Effector CD8-positive, alpha-beta T cell (primary cell): ENCODE data around the gene IMPA2.
"Not testable (repeated sequence)": the region's sequence is repeated elsewhere in the genome, so short reads cannot be mapped to it uniquely, and the experiment has no call there.

Experiments
- DNase-seq: peaks from one replicate; lab custom pipeline; 2025; lab: John Stamatoyannopoulos, UW

IMPA2 gene

DNA sequence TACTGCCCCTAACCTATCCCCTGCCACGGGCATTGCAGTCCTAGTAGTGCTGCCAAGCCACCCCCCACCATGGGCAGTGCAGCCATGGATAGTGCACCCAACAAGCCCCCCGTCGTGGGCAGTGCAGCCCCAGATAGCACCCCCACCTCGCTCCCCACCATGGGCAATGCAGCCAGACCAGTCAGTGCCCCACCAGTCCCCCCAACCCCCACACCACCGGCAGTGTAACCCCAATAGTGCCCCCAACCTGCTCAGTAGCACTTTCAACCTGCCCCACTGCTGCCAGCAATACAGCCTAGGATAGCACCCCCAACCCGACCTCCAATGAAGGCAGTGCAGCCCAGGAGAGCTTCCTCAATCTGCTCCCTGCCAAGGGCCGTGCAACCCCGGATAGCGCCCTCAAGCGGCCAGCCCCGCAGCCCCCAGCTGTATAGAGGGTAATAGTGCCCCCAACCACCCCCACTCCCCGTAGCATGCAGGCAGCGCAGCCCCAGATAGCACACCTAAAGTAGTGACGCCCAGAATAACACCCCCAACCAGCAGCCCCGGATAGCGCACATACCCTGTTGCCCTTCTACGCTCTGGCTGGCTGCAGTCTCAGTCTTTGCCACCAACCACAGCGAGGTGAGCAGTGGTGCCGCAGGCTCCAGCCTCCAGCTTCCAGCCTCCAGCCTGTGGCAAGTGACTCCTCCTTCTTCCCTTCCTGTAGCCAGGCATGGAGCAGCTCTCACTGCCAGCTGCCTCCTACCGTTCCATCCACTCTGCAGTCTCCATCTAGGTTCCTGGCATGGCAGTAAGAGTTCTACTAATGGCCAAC, 66.9 kb downstream of the IMPA2 start:
- DNase-seq: no peak

DNA sequence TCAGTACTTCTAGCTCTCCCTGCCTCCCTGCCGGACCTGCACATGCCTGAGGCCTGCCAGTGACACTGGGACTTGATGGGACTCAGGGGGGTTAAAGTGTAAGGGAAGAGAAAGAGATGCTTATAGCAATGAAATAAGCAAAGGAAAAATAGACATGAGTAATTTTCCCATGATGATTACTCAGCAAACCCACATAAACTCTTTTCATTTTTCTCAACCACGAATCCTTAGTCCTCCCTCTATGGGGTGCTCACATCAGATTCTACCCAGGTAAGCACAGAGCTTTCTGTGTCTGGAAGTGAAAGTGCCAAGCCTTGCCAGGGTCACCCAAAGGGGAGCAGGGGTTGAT, 67.5 kb downstream of the IMPA2 start:
- DNase-seq: no peak

DNA sequence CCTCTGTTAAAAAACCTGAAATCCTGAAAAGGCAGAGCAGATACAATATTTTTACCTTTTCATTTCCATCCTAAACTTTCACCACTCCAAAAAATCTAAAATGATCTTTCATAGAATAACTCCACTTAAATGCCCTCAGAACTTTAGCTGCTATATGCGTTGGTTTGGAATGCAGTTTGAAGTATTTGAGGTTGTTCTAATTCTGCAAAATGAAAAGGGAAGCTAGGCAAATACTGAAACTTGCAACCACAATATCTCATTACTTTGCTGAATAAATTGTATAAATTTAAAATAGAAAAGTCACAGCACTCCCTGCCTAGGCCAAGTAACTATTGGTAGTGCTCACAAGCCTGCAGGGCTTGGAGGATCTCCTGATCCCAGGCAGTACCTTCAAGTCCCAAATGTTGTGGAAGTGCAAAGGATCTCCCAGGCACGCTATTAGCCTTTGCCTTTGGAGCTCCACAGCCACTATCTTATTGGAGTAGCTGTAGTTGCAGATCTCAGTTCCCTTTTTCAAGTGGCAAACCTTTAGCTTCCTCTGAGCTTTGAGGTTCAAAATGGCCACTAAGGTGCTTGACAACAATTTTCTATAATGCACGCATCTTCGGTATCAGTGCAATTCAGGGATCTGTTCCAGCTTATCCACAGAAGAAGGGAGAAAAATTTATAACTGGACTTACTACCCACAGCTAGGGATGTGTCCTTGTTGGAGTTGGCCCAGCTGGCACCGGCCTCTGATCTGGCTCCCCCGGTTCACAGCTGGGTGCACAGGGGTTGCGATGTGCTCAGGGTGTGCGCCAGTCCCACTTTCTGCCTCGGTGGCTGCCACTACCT, 68.9 kb downstream of the IMPA2 start:
- no peak for DNase-seq

DNA sequence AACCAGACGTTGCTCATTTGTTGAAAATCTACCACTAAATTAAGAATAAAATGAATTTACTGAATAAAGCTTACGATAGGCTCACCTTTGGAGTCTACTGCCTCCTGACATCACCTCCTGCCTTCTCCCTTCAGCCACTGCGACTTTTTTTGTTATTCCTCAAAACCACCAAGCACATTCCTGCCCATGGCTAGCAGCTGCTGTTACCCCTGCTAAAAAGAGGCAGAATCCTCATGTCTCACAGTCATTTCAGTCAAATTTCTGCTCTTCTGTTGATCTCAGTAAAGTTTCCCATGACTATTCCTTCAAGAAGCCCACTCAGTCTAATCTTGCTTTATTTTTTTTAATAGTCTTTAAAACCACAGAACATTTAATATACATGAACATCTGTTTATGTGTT, 71.6 kb downstream of the IMPA2 start:
- DNase-seq: no peak

DNA sequence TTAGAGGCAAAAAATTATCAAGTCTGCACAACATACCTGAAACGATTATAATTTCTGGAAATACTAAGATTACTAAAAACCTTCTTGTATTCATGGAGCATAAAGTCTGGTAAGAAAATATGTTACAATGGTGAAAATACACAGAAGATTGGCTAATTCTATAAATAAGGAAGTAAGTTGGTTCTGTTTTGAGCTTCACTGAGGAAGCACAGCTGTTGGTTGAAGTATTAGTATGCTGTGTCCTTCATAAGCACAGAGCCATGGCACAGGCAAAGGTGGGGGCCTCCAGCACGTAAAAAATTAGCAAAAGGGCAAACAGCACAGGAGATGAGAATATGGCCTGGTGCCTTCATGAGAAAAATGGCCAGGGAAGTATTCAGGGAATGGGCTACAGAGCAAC, 72.0 kb downstream of the IMPA2 start:
- DNase-seq: no peak

DNA sequence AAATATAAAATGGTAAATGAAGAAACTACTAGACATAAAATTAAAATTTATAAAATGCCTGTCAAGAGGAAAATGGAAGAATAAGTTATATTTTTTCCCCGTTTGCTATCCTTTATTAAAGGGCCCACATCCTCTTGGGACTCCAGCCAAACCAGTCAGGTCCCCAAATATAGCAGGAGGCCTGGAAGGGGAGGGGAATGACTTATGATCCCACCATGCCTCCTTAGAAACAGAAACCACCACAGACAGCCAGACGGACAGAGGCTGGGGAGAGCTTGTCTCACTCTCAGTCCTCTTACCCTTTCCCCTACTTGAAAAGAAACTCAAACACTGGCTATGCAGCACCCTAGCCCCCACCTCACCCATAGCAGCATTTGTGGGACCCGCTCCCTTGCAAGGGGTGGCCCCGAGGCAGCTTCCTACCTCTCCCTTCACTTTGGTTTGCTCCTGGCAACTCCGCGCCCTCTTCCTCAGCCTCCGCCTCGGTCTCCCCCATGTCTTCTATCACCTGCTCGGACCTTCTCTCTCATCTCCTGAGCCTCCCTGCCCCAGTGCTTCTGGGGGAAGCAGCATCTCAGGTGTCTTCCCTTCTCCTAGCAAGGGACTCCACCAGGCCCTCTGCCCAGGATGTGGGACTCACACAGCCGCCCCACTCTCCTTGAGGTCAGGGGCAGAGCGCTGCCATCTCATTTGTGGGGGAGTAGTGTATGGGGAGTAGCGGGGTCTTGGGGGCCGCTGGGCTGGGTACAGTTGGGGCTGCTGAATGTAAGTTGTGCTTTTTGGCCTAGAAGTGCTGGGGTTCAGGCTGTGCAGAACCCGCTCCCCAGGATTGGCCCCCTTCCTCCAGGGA, 75.0 kb downstream of the IMPA2 start:
- DNase-seq: no peak

DNA sequence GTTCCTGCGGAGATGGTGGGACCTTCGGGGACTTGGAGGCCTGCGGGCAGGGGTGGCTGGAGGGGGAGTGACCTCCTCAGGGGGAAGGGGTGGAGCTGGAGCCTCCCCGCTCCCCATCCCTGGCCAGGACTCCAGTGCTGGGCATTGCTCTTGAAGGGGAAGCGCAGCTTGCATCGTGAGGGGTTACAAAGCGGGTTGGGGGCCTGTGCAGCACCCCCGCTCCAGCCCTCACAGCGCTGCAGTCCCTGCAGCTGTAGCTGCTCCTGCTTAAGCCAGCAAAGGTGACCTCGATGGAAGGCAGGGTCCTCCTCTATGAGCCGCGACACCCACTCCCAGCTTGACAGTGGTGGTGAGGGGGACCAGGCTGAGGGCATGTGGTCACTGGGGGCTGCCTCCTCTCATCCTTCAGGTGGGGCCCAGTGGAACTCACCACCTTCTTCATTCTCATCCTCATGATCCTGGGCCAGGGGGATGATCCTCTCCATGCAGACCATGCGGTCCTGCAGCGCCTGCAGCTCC, 75.6 kb downstream of the IMPA2 start:
- DNase-seq: no peak

DNA sequence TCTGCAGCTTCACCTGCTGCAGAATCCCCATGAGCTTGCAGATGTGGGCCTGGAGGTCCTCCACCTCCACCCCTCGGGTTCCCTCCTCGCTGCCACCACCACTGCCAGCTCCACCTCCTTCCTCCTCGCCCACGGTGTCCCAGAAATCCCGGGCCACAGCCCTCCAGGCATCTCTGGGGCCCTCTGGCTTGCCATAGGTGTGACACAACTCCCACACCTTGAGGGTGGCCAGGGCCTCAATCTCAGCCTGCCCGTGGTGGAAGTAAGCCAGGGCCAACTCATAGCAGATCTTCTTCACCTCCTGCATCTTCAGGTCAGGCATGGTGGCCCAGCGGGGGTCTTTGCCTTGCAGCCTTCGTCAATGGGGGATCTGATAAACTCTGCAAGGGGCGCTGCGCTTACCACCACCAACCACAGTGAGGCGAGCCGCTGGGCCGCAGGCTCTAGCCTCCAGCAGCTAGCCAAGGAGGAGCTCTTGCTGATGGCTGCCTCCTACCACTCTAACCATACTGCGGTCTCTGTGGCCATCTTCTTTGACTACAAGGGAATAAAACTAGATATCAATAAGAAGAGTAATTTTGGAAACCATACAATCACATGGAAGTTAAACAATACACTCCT, 76.2 kb downstream of the IMPA2 start:
- no peak for DNase-seq

DNA sequence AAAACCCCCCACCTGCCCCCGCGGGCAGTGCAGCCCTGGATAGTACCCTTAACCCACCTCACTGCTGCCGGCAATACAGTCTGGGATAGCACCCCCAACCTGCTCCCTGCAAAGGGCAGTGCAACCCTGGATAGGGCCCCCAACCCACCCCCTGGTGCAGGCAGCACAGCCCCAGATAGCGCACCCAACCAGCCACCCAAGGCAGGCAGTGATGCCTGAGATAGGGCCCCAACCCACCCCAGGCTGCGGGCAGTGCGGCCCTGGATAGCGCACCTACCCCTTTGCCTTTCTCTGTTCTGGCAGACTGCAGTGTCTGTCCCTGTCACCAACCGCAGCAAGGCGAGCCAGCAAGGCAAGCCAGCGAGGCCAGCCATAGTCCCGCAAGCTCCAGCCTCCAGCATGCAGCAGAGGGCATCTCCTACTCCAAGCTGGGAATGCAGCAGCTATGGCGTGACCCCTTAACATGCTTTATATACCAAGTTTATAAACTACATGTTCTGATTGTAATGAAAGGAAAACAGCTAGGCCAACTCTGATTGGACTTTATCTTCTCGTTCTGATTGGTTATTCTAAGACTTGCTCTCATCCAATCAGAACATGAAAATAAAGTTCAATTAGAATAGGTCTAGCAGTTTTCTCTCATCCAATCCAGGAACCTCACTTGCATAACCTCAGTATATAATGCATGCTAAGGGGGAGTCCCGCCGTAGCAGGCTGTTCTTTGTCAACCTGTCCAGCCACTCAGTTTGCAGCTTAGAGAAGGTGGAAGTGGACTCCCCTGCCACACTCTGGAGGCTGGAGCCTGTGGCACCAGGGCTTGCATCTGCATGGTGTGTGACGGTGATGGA, 78.3 kb downstream of the IMPA2 start:
- no peak for DNase-seq

DNA sequence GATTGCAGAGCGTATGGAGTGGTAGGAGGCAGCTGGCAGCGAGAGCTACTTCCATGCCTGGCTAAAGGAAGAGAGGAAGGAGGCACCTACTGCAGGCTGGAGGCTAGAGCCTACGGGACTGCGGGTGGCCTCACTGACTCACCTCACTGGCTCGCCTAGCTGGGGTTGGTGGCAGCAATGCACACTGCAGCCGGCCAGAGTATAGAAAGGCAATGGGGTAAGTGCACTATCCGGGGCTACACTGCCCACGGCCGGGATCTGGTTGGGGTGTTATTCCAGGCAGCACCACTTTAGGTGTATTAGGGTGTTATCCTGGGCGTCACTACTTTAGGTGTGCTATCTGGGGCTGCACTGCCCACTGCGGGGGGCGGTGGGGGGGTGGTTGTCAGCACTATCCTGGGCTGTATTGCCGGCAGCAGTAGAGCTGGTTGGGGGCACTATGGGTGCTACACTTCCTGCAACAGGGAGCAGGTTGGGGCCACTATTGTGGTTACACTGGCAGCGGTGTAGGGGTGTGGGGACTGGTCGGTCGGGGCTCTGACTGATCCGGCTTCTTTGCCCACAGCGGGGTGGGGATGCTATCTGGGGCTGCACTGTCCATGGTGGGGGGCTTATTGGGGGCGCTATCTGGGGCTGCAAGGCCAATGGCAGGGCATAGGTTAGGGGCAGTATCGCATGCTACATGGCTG, 79.0 kb downstream of the IMPA2 start:
- no peak for DNase-seq

DNA sequence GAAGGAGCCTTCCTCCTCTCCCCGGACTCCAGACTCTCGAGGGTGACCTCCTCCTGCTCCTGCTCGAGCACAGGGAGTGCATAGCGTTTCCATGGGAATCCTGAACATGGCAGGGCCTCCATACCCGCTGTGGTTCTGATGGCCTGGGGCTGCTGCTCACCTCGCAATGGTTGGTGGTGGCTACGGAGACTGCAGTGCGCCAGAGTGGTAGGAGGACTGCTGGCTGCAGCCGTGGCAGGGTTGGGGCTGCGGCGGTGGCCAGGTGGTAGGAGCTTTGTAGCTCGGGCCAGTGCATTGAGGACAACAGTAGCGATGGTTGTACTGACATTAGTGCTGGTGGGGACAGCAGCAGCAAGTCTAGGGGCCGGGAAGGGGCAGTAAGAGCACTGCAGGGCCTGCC, 80.4 kb downstream of the IMPA2 start:
- DNase-seq: no peak

DNA sequence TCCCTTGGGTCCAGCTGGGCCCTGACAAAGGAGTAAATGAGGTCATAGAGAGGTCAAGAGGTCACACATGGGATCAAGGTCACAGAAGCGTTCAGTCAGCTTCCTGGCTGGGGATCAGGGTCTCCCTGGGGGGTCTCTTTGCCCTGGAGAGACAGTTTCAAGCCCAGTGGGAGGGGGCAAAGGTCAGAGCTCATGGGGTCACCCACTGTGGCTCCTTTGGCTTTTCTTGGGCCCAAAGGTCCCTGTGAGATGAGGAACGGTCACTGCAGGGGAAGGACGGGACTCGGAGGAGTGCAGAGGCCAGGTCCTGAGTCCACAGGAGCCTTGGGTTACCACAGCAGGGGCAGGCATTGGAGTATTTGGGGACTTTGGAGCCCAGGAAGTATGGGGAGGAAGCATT, 81.7 kb downstream of the IMPA2 start:
- DNase-seq: no peak

DNA sequence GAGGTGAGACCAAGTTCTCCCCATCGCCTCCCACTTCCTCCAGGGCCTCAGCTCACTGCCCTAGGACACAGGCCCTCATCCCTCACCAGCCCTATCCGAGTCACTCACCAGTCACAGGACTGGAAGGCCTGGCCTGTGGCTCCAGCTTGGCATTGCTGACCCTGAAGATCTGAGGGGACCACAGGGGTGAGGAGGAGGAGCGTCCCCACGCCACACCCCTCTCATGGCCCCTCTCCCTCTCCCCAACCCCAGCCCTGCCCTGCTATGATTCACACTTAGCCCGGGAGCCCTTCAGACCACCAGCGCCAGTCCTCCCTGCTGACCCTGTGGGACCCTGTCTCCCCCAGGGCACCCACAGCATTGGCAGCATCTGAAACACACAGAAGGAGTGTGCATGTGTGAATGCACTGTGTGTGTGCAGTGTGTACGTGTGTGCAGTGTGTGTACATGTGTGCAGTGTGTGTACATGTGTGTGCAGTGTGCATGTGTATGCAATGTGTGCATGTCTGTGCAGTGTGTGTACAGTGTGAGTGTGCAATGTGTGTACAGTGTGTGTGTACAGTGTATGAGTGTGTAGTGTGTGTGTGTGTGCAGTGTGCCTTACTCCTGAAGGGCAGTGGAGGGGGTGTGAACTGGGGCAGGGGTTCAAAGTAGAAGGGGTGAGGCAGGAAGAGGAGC, 82.9 kb downstream of the IMPA2 start:
- no peak for DNase-seq

DNA sequence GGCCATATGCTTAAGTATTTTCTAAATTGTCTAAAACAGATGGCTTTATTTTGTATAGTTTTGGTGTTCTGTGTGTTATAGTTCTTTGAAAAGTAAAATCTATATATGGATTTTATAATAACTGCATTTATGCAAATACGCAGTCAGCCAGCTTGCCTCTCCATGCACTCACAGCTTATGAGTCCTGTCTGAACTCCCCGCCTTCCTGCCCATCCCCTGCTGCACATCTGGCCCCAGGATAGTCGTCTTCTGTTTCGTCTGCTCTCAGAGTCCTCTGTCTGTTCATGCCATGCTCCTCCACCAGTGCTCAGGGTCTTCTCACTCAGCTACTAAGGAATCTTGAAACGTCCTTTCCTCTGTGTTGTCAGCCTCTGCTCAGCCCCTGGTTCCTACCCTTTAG, 84.1 kb downstream of the IMPA2 start:
- DNase-seq: no peak

DNA sequence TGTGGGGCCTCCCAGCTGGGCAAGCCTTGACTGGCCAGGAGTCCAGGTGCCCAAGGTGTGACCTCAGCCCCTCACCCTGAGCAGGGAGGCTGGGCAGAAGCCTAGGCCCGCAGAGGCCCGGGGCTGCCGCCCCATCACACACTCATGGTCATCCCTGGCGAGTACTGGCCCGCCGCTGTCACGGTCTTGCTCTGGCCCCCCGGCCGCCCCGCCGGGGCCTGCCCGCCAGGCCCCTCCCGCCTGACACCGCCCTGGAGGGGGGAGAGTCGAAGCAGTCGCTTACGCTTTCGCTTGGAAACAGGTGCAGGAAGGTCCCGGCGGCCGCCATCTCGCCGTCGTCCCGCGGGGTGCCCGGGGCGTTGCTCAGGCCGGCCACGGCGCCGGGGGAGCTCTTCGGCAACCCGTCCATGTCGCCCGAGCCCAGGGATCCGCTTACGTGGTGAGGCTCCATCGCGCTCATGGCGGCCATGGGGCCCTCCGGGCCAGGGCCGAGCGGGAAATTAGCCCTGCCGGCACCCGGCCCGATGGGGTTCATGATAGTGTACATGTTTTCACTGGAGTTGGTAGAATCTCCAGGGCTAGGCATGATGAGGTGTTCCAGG, 85.7 kb downstream of the IMPA2 start:
- no peak for DNase-seq

DNA sequence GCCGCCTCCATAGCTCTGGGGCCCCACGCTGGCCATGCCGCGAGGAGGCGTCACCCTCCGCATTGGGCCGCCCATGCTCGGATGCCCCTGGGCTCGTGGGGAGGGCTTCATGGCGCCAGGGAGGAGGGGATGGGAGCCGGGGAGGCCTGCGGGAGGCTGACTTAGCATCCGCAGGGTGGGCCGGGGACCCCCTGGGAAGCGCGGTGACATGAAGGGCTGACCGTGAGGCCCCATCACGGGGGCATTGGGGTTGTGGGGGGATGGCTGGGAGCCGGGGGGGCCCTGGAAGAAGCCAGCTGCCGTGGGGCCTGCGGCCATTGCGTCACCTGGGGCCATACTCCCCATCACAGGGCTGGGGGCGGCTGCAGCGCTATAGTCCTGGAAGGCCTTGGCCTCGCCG, 86.4 kb downstream of the IMPA2 start:
- DNase-seq: no peak

DNA sequence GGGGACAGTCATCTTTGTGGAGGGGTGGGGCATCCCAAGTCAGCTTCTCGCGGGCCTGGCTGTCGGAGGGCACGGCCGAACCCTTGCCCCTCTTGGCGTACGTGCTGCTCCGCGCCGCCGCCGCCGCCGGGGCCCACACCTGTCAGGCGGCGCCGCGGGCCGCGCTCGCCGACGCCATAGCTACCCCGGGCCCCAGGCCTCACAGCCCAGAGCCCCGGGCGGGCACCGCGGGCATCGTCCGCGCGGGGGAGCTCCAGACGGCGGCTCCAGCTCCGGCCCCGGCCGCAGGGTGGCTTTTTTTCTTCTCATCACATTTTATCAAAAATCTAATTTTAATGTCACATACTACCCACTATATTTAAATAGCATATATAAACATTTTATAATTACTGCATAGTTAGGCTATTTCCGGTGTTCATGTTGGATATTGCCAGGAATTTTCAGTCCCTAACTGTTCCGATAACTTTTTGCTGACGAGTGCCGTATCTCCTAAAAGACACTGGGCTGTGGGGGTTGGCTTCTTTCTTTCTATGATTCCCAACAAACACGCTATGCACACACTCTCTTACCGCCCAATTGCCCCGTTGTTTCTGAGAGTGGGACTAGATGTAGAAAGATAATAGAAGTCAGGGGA, 87.1 kb downstream of the IMPA2 start:
- DNase-seq: not testable (repeated sequence)

DNA sequence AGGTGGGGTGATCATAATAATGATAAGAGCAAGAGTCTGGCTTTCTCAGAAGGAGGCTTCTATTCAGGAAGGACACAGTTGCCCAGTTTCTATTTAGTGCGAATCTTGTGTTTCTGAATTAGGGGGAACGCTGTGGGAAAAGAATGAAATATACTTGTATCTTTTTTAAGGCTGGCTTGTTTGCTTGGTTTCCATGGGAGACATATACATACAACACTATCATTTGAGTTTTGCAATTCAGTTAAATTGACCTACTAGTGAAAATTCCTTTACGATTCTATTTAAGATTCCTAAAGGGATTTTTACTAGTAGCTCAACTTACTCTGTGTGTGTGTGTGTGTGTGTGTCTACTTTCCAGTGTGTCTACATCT, 87.6 kb downstream of the IMPA2 start:
- DNase-seq: no peak

DNA sequence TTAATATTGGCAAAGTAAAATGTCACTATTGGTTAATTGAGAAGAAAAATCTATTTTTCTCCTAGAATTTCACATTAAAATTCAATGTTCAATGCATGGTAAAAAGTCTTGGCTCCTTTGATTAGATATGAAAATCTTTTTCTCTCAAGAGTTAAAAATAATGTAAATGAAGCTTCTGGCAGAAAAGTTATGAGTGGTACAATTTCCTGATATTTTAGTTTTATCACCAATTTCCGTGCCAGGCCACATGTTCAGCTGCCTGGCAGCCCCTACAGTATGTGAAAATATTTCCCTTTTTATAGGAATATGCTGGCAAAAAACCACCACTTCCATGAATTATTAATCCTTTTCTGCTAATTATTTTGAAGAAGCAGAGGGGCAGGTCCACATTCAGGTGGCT, 89.8 kb downstream of the IMPA2 start:
- not testable (repeated sequence) for DNase-seq
